Mesodermal cell (in vitro differentiated cells): ENCODE measurements around the gene MROH8.
"Not testable (repeated sequence)": the region's sequence is repeated elsewhere in the genome, so short reads cannot be mapped to it uniquely, and the experiment has no call there.

Experiments
- H3K27ac ChIP-seq: 2 replicates; pipeline ENCODE4 v1.7.0; 2013; ENCODE audit warnings: mild to moderate bottlenecking, low read depth, low read length, moderate library complexity; ENCODE audit not compliant: severe bottlenecking
- H3K36me3 ChIP-seq: 2 replicates; pipeline ENCODE4 v1.7.1; 2013; ENCODE audit warnings: mild to moderate bottlenecking, low read length, moderate library complexity; ENCODE audit not compliant: control insufficient read depth, insufficient read depth
- H3K4me1 ChIP-seq: one replicate; pipeline ENCODE4 v1.7.1; 2013; ENCODE audit warnings: mild to moderate bottlenecking, low read length; ENCODE audit not compliant: insufficient read depth, control insufficient read depth, poor library complexity, severe bottlenecking
- H3K4me3 ChIP-seq: 2 replicates; pipeline ENCODE4 v1.7.0; 2013; ENCODE audit warnings: low read length, control low read depth, mild to moderate bottlenecking; ENCODE audit not compliant: insufficient read depth, poor library complexity, severe bottlenecking; ENCODE audit errors: extremely low read depth
- H3K9me3 ChIP-seq: 2 replicates; pipeline ENCODE4 v1.7.1; 2013; ENCODE audit warnings: mild to moderate bottlenecking, low read length, moderate library complexity; ENCODE audit not compliant: control insufficient read depth
- WGBS, 2 experiments: methylation state at CpG; one replicate each; pipeline ENCODE4 v1.1.5; 2013; ENCODE audit warnings: missing lambda C conversion rate in 2 of 2; ENCODE audit not compliant: insufficient coverage in 2 of 2; 5-methylcytosine and 5-hydroxymethylcytosine counted together

MROH8 gene

GRCh38 chr20:37154684-37155298 is 24.6 kb downstream of the MROH8 start:
- H3K36me3 ChIP-seq = no peaks in the 10 kb centered on the region
- 83 to 91% methylated on average over 6 of the region's 6 CpGs for WGBS, 2 experiments
- no peaks in the 10 kb centered on the region for H3K4me1 ChIP-seq
- no peak overlapping the region for H3K4me3 ChIP-seq
- H3K27ac ChIP-seq = no peak overlapping the region
- H3K9me3 ChIP-seq = no peaks in the 10 kb centered on the region

- no peak overlapping the region for H3K27ac ChIP-seq
- H3K4me3 ChIP-seq = no peak overlapping the region
- no peaks in the 10 kb centered on the region for H3K36me3 ChIP-seq
- WGBS, 2 experiments = 93 to 95% methylated on average over 4 to 5 of the region's 7 CpGs
- no peaks in the 10 kb centered on the region for H3K4me1 ChIP-seq
- H3K9me3 ChIP-seq = no peaks in the 10 kb centered on the region
These were observed 27.1 kb downstream of the MROH8 start for GRCh38 chr20:37152284-37152683.

- H3K4me3 ChIP-seq = no peak overlapping the region
- WGBS, 2 experiments = no CpG with 5 or more reads among the region's 4 CpGs
- no peaks in the 10 kb centered on the region for H3K9me3 ChIP-seq
- no peak overlapping the region for H3K27ac ChIP-seq
- no peaks in the 10 kb centered on the region for H3K36me3 ChIP-seq
- H3K4me1 ChIP-seq = no peaks in the 10 kb centered on the region
These were observed 27.8 kb downstream of the MROH8 start for GRCh38 chr20:37151529-37151928.

- not testable (repeated sequence) for H3K27ac ChIP-seq, H3K36me3 ChIP-seq, H3K4me1 ChIP-seq, H3K9me3 ChIP-seq, H3K4me3 ChIP-seq
- WGBS, 2 experiments = 96 to 97% methylated on average over 12 to 18 of the region's 33 CpGs
These were observed 28.5 kb downstream of the MROH8 start for GRCh38 chr20:37150864-37151263.

GRCh38 chr20:37147250-37147649 is 32.1 kb downstream of the MROH8 start:
- Histone ChIP-seq H3K4me3 (no peak overlapping the region), H3K36me3 (no peaks in the 10 kb centered on the region), H3K27ac (no peak overlapping the region), H3K9me3 (no peaks in the 10 kb centered on the region), H3K4me1 (no peaks in the 10 kb centered on the region)
- WGBS, 2 experiments = 73 to 100% methylated on average over 2 to 4 of the region's 6 CpGs

- Histone ChIP-seq H3K9me3 (no peaks in the 10 kb centered on the region), H3K27ac (no peak overlapping the region), H3K4me3 (no peak overlapping the region), H3K36me3 (no peaks in the 10 kb centered on the region), H3K4me1 (no peaks in the 10 kb centered on the region)
- WGBS, 2 experiments = 93 to 96% methylated on average over 3 of the region's 8 CpGs
These were observed 34.4 kb downstream of the MROH8 start for GRCh38 chr20:37144856-37145404.

- Histone ChIP-seq H3K36me3 (no peaks in the 10 kb centered on the region), H3K4me1 (no peaks in the 10 kb centered on the region), H3K27ac (no peak overlapping the region), H3K9me3 (no peaks in the 10 kb centered on the region), H3K4me3 (no peak overlapping the region)
- WGBS, 2 experiments = 86 to 100% methylated on average over 1 of the region's 3 CpGs
These were observed 36.6 kb downstream of the MROH8 start for GRCh38 chr20:37142708-37143107.

- Histone ChIP-seq H3K4me3 (no peak overlapping the region), H3K27ac (no peak overlapping the region), H3K36me3 (no peaks in the 10 kb centered on the region), H3K4me1 (no peaks in the 10 kb centered on the region), H3K9me3 (no peaks in the 10 kb centered on the region)
- 96 to 100% methylated on average over 3 of the region's 4 CpGs for WGBS, 2 experiments
These were observed 41.8 kb downstream of the MROH8 start for GRCh38 chr20:37137547-37137946.

- Histone ChIP-seq H3K4me3 (no peak overlapping the region), H3K9me3 (no peaks in the 10 kb centered on the region), H3K27ac (no peak overlapping the region), H3K4me1 (no peaks in the 10 kb centered on the region), H3K36me3 (no peaks in the 10 kb centered on the region)
- 83 to 89% methylated on average over 2 of the region's 2 CpGs for WGBS, 2 experiments
These were observed 45.4 kb downstream of the MROH8 start for GRCh38 chr20:37133952-37134351.

- H3K36me3 ChIP-seq = no peaks in the 10 kb centered on the region
- WGBS, 2 experiments = 90% methylated on average over 2 of the region's 3 CpGs; no CpG with 5 or more reads in 1 of the 2 experiments
- H3K27ac ChIP-seq = no peak overlapping the region
- no peaks in the 10 kb centered on the region for H3K9me3 ChIP-seq
- no peaks in the 10 kb centered on the region for H3K4me1 ChIP-seq
- no peak overlapping the region for H3K4me3 ChIP-seq
These were observed 47.9 kb downstream of the MROH8 start for GRCh38 chr20:37131486-37131885.

- 81 to 83% methylated on average over 2 to 3 of the region's 3 CpGs for WGBS, 2 experiments
- Histone ChIP-seq H3K4me3 (no peak overlapping the region), H3K4me1 (no peaks in the 10 kb centered on the region), H3K9me3 (no peaks in the 10 kb centered on the region), H3K27ac (no peak overlapping the region), H3K36me3 (no peaks in the 10 kb centered on the region)
These were observed 50.5 kb downstream of the MROH8 start for GRCh38 chr20:37128803-37129202.
